ENCODE measurements around the gene NPAS2. TPM values are rescaled to one million over a fixed set of nuclear protein-coding genes. Genes with fewer than 3 reads are reported as not detected.

The NPAS2 gene
- total RNA-seq, 1 experiment from 2014 or later, result 20.4 TPM

DNA sequence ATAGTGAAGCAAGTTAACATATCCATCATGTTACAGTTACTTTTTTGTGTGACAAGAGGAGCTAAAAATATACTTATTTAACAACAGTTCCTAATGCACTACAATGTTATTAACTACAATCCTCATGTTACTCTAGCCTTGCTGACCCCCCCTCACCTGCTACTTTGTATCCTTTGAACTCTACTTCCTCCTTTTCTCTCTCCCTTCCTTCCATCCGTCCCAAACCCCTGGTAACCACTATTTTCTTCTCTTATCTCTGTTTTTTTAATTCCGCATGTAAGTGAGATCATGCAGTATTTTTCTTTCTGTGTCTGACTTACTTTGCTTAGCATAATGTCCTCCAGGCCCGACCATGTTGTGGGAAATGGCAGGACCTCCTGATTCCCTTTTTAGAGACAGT is 59.4 kb downstream of the NPAS2 start:
- ATAC-seq (no peak), DNase-seq (ENCODE audit: low read depth, low spot score) (no peak)
- RAD21 ChIA-PET (ENCODE audit: low non-redundant PET in 1 of 2, low total read pairs in 2 of 2, uncharacterized antibody in 2 of 2, unreplicated experiment in 2 of 2), result no interaction called here
- Histone ChIP-seq H3K9ac (ENCODE audit: low read length) (no peak overlapping the region), H3K9me3 (ENCODE audit: control insufficient read depth in 1 of 2, insufficient read depth in 1 of 2, low read depth in 1 of 2, low read length in 2 of 2) (no peaks in the 10 kb centered on the region), H3K27me3 (ENCODE audit: insufficient read depth, low read length) (no peaks in the 10 kb centered on the region), H2AFZ (ENCODE audit: low read depth, low read length, poor library complexity, severe bottlenecking) (no peak overlapping the region), H4K20me1 (ENCODE audit: insufficient read depth) (no peaks in the 10 kb centered on the region), H3K36me3 (ENCODE audit: control insufficient read depth in 1 of 2, insufficient read depth in 2 of 2, low read length in 2 of 2) (no peaks in the 10 kb centered on the region), H3K4me1 (ENCODE audit: control insufficient read depth in 1 of 2, insufficient read depth in 2 of 2, low read length in 2 of 2) (peaks cover 27 to 37% of the 10 kb centered on the region in 2 experiments), H3K4me2 (ENCODE audit: low read length) (no peak overlapping the region), H3K79me2 (ENCODE audit: insufficient read depth, low read length) (no peaks in the 10 kb centered on the region), H3K4me3 (replicated peaks in 1 of 2; ENCODE audit: low read depth in 1 of 2, low read length in 2 of 2) (no peak overlapping the region), H3K27ac (ENCODE audit: low read depth, low read length) (no peak overlapping the region), H3K9me2 (ENCODE audit: insufficient read depth) (no peaks in the 10 kb centered on the region)
- CTCF ChIA-PET, result interaction anchor here (0.9 kb wide), 1 partner anchor 9 kb away, joined by 3 read pairs; no protein-coding TSS in a partner anchor
- TF ChIP-seq SIN3A (IDR thresholded peaks at IDR 0.05; ENCODE audit: low read depth) (no peak), JUND (IDR thresholded peaks at IDR 0.05) (no peak)
- BruUV-seq (replicated peaks), result no TSS peak
- intact Hi-C loops (cut with micrococcal nuclease), result no loop called here
- POLR2A ChIA-PET, result no interaction called here

DNA sequence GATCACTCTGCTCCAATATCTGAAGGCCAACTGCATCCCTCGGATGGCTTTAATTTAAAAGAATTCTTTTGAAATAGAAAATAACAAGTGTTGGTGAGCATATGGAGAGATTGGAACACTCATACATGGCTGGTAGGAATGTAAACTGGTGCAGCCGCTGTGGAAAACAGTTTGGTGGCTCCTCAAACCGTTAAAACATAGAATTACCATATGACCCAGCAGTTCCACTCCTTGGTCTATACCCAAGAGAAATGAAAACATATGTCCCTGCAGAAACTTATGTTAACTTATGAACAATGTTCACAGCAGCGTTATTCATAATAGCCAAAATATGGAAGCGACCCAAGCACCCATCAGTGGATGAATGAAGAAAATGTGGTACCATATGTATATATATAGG is 60.1 kb downstream of the NPAS2 start:
- Histone ChIP-seq H3K4me3 (replicated peaks in 1 of 2; ENCODE audit: low read depth in 1 of 2, low read length in 2 of 2) (no peak overlapping the region), H3K9me2 (ENCODE audit: insufficient read depth) (no peaks in the 10 kb centered on the region), H4K20me1 (ENCODE audit: insufficient read depth) (no peaks in the 10 kb centered on the region), H3K4me1 (ENCODE audit: control insufficient read depth in 1 of 2, insufficient read depth in 2 of 2, low read length in 2 of 2) (peaks cover 27 to 41% of the 10 kb centered on the region in 2 experiments), H3K36me3 (ENCODE audit: control insufficient read depth in 1 of 2, insufficient read depth in 2 of 2, low read length in 2 of 2) (no peaks in the 10 kb centered on the region), H3K9ac (ENCODE audit: low read length) (no peak overlapping the region), H3K27me3 (ENCODE audit: insufficient read depth, low read length) (no peaks in the 10 kb centered on the region), H3K27ac (ENCODE audit: low read depth, low read length) (no peak overlapping the region), H3K79me2 (ENCODE audit: insufficient read depth, low read length) (no peaks in the 10 kb centered on the region), H2AFZ (ENCODE audit: low read depth, low read length, poor library complexity, severe bottlenecking) (no peak overlapping the region), H3K9me3 (ENCODE audit: control insufficient read depth in 1 of 2, insufficient read depth in 1 of 2, low read depth in 1 of 2, low read length in 2 of 2) (no peaks in the 10 kb centered on the region), H3K4me2 (ENCODE audit: low read length) (no peak overlapping the region)
- ChIA-PET POLR2A (no interaction called here), RAD21 (ENCODE audit: low non-redundant PET in 1 of 2, low total read pairs in 2 of 2, uncharacterized antibody in 2 of 2, unreplicated experiment in 2 of 2) (no interaction called here), CTCF (no interaction called here)
- BruUV-seq (replicated peaks), result no TSS peak
- intact Hi-C loops (cut with micrococcal nuclease), result no loop called here
- no peak for DNase-seq (ENCODE audit: low read depth, low spot score)
- no peak for ATAC-seq
- no peak for TF ChIP-seq ELF1 (IDR thresholded peaks at IDR 0.05; ENCODE audit: borderline replicate concordance, low read depth)
- TF ChIP-seq CBX3 (IDR thresholded peaks at IDR 0.05; ENCODE audit: low read depth), result no peak
- TF ChIP-seq, protein P1, sequence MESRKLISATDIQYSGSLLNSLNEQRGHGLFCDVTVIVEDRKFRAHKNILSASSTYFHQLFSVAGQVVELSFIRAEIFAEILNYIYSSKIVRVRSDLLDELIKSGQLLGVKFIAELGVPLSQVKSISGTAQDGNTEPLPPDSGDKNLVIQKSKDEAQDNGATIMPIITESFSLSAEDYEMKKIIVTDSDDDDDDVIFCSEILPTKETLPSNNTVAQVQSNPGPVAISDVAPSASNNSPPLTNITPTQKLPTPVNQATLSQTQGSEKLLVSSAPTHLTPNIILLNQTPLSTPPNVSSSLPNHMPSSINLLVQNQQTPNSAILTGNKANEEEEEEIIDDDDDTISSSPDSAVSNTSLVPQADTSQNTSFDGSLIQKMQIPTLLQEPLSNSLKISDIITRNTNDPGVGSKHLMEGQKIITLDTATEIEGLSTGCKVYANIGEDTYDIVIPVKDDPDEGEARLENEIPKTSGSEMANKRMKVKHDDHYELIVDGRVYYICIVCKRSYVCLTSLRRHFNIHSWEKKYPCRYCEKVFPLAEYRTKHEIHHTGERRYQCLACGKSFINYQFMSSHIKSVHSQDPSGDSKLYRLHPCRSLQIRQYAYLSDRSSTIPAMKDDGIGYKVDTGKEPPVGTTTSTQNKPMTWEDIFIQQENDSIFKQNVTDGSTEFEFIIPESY (IDR thresholded peaks at IDR 0.05; ENCODE audit: extremely low read depth, insufficient replicate concordance, low read length), result no peak
- no peak for TF ChIP-seq EZH2 (IDR thresholded peaks at IDR 0.05)
- TF ChIP-seq JUND (IDR thresholded peaks at IDR 0.05), result no peak
- no peak for TF ChIP-seq POLR2AphosphoS5 (IDR thresholded peaks at IDR 0.05; ENCODE audit: low read depth, low read length)
- no peak for TF ChIP-seq ZNF274 (IDR thresholded peaks at IDR 0.05; ENCODE audit: low read depth, low read length)
- TF ChIP-seq, protein P2, sequence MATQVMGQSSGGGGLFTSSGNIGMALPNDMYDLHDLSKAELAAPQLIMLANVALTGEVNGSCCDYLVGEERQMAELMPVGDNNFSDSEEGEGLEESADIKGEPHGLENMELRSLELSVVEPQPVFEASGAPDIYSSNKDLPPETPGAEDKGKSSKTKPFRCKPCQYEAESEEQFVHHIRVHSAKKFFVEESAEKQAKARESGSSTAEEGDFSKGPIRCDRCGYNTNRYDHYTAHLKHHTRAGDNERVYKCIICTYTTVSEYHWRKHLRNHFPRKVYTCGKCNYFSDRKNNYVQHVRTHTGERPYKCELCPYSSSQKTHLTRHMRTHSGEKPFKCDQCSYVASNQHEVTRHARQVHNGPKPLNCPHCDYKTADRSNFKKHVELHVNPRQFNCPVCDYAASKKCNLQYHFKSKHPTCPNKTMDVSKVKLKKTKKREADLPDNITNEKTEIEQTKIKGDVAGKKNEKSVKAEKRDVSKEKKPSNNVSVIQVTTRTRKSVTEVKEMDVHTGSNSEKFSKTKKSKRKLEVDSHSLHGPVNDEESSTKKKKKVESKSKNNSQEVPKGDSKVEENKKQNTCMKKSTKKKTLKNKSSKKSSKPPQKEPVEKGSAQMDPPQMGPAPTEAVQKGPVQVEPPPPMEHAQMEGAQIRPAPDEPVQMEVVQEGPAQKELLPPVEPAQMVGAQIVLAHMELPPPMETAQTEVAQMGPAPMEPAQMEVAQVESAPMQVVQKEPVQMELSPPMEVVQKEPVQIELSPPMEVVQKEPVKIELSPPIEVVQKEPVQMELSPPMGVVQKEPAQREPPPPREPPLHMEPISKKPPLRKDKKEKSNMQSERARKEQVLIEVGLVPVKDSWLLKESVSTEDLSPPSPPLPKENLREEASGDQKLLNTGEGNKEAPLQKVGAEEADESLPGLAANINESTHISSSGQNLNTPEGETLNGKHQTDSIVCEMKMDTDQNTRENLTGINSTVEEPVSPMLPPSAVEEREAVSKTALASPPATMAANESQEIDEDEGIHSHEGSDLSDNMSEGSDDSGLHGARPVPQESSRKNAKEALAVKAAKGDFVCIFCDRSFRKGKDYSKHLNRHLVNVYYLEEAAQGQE (IDR thresholded peaks at IDR 0.05; ENCODE audit: low read depth), result no peak
- no peak for TF ChIP-seq FOSL1 (IDR thresholded peaks at IDR 0.05; ENCODE audit: low read depth)
- TF ChIP-seq EZH2phosphoT487 (IDR thresholded peaks at IDR 0.05; ENCODE audit: borderline replicate concordance), result no peak
- no peak for TF ChIP-seq POLR2A (IDR thresholded peaks at IDR 0.05; ENCODE audit: borderline replicate concordance, extremely low read depth, insufficient read depth, insufficient read length)
- no peak for TF ChIP-seq SRF (IDR thresholded peaks at IDR 0.05; ENCODE audit: low read depth)
- no peak for TF ChIP-seq RAD21 (IDR thresholded peaks at IDR 0.05; ENCODE audit: low read depth)
- TF ChIP-seq EGR1 (IDR thresholded peaks at IDR 0.05; ENCODE audit: low read depth), result no peak
- TF ChIP-seq, protein P3, sequence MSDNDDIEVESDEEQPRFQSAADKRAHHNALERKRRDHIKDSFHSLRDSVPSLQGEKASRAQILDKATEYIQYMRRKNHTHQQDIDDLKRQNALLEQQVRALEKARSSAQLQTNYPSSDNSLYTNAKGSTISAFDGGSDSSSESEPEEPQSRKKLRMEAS (IDR thresholded peaks at IDR 0.05), result no peak

Measured in HCT116 (cell line).